ENCODE results near the gene OSTF1.

OSTF1 gene

GRCh38 chr9:75184471-75184870 is 96.2 kb downstream of the OSTF1 start:
- Histone ChIP-seq H3K27ac (no peak overlapping the region), H3K4me2 (no peak overlapping the region), H2AFZ (ENCODE audit: low read depth) (no peak overlapping the region), H3K36me3 (ENCODE audit: insufficient read depth) (no peaks in the 10 kb centered on the region), H3K9ac (no peak overlapping the region), H3K79me2 (ENCODE audit: insufficient read depth, low read depth) (no peaks in the 10 kb centered on the region), H3K4me1 (ENCODE audit: low read depth, poor library complexity, severe bottlenecking) (peaks cover 15% of the 10 kb centered on the region), H3K27me3 (ENCODE audit: insufficient read depth, low read depth) (no peaks in the 10 kb centered on the region), H4K20me1 (ENCODE audit: insufficient read depth) (no peaks in the 10 kb centered on the region), H3K4me3 (IDR thresholded peaks at IDR 0.05; ENCODE audit: insufficient read depth, low read depth, low read length) (no peak overlapping the region)
- no peak for TF ChIP-seq CTCF (conservative IDR thresholded peaks at IDR 0.05; ENCODE audit: low read depth, low read length)

GRCh38 chr9:75185585-75186170 is 97.4 kb downstream of the OSTF1 start:
- Histone ChIP-seq H3K9ac (no peak overlapping the region), H3K4me2 (peak overlapping the region; percentile 44; the same call in 1 of the 2 replicates), H3K4me3 (IDR thresholded peaks at IDR 0.05; ENCODE audit: insufficient read depth, low read depth, low read length) (no peak overlapping the region), H3K79me2 (ENCODE audit: insufficient read depth, low read depth) (no peaks in the 10 kb centered on the region), H3K4me1 (ENCODE audit: low read depth, poor library complexity, severe bottlenecking) (peaks cover 15% of the 10 kb centered on the region), H3K27me3 (ENCODE audit: insufficient read depth, low read depth) (no peaks in the 10 kb centered on the region), H3K27ac (no peak overlapping the region), H2AFZ (ENCODE audit: low read depth) (peak overlapping the region; percentile 38; the same call in 1 of the 2 replicates), H4K20me1 (ENCODE audit: insufficient read depth) (no peaks in the 10 kb centered on the region), H3K36me3 (ENCODE audit: insufficient read depth) (no peaks in the 10 kb centered on the region)
- TF ChIP-seq CTCF (conservative IDR thresholded peaks at IDR 0.05; ENCODE audit: low read depth, low read length) = peak; percentile 72

DNA sequence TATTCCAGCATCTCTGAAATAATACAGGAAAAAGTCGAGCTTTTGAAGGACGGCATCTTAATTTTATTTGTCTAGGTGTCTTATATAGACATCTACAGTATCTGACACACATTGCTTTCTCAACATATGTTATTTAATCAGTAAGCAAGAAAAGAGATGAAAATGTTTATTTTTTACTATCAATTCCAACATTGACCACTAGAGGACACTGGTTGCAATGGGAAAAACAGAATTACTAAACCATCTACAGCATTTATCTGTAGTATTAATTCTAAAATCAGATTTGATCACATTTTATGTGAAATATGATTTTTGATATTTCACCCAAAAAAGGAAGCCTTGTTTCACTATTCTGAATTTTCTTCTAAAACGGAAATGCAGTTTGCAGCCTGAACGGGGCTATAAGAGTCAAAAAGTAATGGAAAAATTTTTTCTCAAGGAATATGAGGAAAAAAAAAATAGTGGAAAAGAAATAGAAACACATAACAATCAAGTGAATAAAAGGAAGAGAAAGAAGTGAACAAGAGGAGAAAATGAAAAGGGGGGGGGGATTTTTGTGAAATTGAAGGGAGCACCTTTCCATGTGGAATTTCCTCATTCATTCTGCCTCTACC is 98.6 kb downstream of the OSTF1 start:
- H2AFZ ChIP-seq (ENCODE audit: low read depth) = no peak overlapping the region

DNA sequence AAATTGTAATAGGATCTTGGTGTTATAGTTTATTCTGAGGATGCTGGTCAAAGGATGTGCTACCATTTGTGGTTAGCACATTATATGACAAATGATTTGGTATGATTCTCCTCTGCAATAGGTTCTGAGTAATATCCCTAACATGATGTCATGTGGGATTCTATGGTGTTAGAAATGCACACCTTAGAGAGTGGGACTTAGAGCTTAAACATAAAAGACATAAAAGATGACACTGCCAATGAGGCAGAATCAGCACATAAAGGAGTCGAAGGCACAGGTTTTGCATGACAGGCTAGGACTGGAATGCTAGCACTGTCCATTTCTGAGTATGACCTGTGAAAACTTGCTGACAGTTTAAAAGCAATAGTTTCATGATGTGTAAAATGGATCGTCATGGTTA is 100.4 kb downstream of the OSTF1 start:
- no peaks in the 10 kb centered on the region for H4K20me1 ChIP-seq (ENCODE audit: insufficient read depth)
- H3K4me3 ChIP-seq (IDR thresholded peaks at IDR 0.05; ENCODE audit: insufficient read depth, low read depth, low read length) = no peak overlapping the region
- no peak overlapping the region for H2AFZ ChIP-seq (ENCODE audit: low read depth)
- H3K4me2 ChIP-seq = no peak overlapping the region
- no peak overlapping the region for H3K27ac ChIP-seq
- no peaks in the 10 kb centered on the region for H3K27me3 ChIP-seq (ENCODE audit: insufficient read depth, low read depth)
- no peaks in the 10 kb centered on the region for H3K36me3 ChIP-seq (ENCODE audit: insufficient read depth)
- peaks cover 15% of the 10 kb centered on the region for H3K4me1 ChIP-seq (ENCODE audit: low read depth, poor library complexity, severe bottlenecking)
- TF ChIP-seq CTCF (conservative IDR thresholded peaks at IDR 0.05; ENCODE audit: low read depth, low read length) = no peak
- H3K9ac ChIP-seq = no peak overlapping the region
- H3K79me2 ChIP-seq (ENCODE audit: insufficient read depth, low read depth) = no peaks in the 10 kb centered on the region

More for the DNA sequence above, 98.6 kb downstream of the OSTF1 start:
- Histone ChIP-seq H3K4me1 (ENCODE audit: low read depth, poor library complexity, severe bottlenecking) (peaks cover 15% of the 10 kb centered on the region), H3K9ac (no peak overlapping the region), H3K36me3 (ENCODE audit: insufficient read depth) (no peaks in the 10 kb centered on the region), H4K20me1 (ENCODE audit: insufficient read depth) (no peaks in the 10 kb centered on the region), H3K4me3 (IDR thresholded peaks at IDR 0.05; ENCODE audit: insufficient read depth, low read depth, low read length) (no peak overlapping the region), H3K27ac (no peak overlapping the region), H3K27me3 (ENCODE audit: insufficient read depth, low read depth) (no peaks in the 10 kb centered on the region), H3K4me2 (no peak overlapping the region), H3K79me2 (ENCODE audit: insufficient read depth, low read depth) (no peaks in the 10 kb centered on the region)
- TF ChIP-seq CTCF (conservative IDR thresholded peaks at IDR 0.05; ENCODE audit: low read depth, low read length) = peak; percentile 94

All from KMS-11 (cell line).